Activated CD4-positive, CD25-positive, alpha-beta regulatory T cell (primary cell): Measurements from ENCODE around the gene PLEKHH3.

Experiments
- DNase-seq, 4 experiments: peaks; one replicate each; lab custom pipeline; 2025; lab: John Stamatoyannopoulos, UW

Gene PLEKHH3, protein sequence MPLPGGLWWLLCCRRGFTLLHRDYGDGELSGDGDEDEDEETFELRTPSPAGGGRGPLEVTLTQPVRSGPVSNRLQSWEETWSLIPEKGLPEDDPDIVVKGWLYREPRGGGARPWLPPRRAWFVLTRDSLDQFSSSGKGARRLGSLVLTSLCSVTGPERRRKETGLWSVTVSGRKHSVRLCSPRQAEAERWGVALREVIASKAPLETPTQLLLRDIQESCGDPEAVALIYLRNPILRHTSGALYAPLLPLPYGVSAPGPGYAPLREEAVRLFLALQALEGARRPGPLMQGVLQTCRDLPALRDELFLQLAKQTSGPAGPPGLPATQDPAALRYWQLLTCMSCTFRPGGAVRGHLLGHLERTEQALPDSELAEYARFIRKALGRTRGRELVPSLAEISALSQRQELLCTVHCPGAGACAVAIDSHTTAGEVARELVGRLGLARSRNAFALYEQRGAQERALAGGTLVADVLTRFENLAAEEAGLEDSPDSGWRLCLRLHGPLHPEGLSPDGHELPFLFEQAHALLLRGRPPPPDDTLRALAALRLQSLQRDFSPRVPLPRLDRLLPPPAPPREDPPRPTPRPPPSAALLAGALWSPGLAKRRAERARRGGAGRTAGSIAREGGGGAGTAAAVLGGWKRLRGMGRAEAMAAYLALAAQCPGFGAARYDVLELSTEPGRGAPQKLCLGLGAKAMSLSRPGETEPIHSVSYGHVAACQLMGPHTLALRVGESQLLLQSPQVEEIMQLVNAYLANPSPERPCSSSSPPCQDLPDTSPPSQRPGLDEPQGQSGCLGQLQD

DNA sequence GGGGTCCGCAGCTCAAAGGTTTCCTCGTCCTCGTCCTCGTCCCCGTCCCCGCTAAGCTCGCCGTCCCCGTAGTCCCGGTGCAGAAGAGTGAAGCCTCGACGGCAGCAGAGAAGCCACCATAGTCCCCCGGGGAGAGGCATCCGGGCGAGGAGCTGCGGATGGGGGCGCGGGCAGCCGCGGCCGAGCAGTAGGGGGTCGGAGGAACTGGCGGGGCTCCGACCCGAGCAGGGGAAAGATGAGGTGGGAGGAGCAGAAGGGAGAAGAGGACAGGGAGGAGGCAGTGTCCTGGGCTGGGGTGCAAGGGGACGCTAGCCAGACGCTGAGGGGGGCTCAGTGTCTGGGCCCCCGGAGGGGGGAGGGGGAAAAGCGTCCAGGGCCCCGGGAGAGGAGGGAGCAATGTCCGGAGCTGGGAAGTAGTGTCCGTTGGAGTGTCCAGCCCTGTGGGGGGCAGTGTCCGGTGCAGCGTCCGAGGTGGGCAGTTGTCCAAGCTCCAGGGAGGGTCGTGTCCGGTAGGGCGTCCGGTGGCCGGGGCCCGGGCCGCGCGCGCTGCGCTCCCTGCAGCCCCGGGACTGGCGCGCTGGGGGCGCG, at the start of gene PLEKHH3:
PLEKHH3 (minus strand) TSS at position 571 of the 588 bp plus-strand sequence; CDS start at position 140, 431 bp downstream.
- DNase-seq, result no peak

DNA sequence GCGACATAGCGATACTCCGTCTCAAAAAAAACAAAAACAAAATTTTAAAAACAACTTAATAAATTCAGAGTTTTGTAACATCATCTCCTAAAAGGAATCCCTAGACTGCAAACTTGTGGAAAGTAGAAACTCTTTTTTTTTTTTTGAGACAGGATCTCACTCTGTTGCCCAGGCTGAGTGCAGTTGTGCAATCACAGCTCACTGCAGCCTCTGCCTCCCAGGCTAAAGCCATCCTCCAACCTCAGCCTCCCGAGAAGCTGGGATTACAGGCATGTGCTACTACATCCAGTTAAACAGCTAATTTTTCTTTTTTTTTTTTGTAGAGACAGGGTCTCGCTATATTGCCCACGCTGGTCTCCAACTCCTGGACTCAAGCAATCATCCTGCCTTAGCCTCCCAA, 48.3 kb upstream of the PLEKHH3 start:
- DNase-seq, result no peak

DNA sequence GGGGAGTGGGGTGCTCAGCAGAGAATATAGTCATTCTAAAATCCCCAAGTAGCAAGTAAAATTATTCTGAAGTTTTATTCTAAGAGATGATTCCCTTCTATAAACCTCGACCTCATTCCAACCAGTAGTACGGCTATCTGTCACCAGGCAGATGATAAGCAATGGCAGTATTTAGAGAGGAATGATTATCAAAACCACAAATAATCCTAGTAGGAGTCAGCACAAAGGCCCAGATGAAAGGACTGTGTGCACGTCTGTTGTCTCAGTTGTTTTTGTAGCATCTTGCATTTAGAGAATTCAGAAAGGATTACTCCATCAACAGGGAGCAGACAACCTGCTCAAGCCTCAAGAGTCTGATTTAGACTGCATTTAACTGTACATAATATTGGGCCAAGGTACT, 46.8 kb upstream of the PLEKHH3 start:
- DNase-seq, result no peak

DNA sequence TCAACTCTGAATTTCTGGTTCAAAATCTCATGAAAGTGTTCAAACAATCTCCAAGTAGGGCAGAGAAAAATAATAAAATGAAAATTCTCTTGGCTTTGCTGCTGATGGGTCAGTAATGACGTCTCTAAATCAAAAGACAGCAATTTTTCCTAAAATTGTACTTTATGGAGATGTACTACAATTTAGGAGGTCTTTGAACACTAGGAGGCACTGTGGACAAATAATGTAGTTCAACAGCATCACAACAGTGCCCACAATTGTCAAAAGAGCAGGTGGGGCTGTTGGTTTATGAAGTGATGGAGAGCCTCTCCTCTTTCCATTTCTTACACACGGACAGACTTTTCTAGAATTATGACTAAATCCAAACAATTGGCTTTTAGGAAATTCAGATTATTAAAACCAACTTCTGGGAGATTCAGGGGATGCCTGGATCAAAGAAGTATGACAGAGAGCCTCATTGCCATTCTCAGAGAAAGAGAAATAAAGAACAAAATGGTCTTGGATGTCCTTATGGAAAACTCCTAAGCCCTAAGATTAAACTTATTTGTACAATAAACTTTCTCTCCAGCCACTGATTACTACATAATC, 44.3 kb upstream of the PLEKHH3 start:
- DNase-seq, result peak in 1 of 4 experiments; percentile 10

DNA sequence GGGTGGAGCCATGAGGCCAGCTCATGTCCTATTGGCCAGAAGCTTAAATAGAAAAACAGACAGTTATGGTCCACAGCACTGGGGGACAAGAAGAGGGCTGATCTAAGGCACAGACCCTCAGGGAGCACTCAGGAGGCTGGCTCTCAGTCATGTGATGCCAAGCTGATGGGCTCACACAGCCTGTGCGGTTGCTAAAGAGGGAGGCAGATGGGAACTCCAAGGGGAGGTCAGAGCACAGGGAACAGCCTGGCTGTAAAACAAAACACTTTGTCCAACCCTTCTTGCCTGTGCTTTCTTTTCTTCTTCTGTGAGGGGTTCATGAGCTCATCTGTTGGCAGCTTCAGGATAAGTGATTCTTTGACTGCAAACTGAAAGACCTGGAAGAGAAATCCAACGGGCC, 32.8 kb upstream of the PLEKHH3 start:
- no peak for DNase-seq

DNA sequence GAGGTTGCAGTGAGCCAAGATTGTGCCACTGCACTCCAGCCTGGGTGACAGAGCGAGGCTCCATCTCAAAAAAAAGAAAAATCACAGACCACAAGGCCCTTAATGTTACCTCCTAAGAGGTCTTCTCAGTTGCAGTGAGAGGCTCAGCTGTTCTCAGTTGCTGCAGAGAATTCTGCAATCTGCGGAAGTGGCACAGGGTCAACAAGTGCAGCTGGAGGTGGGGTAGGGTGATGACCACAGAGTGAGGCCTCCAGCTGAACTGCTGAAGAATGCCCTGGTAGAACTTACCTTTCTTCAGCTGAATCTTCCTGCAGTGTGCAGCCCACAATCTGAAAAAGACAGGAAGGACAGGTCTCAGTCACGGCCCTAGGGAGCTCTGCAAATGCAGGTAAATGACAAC, 31.8 kb upstream of the PLEKHH3 start:
- DNase-seq, result no peak

DNA sequence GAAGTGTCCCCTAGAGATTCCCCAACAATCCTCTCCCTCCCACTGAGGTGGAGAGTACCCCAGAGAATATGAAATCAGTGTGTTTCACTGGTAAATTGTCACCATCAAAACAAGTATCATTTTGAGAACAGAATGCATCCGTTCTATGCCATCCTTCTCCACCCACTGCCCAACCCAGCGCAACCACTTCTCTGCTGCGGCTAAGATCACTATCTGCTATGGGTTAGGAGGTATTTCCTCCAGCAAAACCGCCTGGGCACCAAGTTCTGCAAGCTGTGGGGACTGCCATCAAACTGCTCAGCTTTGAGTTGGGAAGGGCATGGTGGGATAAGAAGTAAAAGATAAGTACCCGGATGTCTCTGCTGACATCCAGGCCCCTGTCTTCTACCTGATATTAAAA, 29.9 kb upstream of the PLEKHH3 start:
- peak in 1 of 4 experiments; percentile 10 for DNase-seq

DNA sequence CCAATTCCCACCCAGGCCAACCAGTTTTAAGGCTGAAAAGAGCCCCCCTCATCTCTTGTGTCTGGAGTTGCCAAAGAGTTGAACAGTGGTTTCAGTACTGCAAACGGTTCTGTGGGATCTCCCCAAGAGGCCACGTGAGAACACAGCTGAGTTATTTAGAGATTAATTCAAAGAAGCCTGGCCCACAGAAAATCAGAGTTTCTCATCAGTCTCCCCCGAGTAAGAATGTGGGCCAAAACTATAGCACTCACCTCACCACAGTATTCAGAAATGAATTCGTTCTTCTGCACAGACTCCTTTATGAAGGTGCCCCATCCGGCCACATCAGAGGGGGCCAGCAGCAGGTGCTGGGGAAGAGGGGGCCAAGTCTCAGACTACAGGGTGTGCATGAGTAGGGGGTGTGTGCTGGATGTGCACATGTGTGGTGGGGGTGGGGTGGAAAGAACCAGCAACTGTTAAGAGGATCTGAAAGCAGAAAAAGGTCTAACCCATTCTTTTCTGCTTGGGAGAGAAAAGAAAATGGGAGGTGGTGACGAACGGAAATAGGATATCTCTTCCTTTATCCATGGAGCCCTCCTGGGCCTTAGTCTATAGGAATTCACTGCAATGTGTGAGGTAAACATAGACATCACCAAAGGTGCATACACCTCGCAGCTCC, 28.2 kb upstream of the PLEKHH3 start:
- no peak for DNase-seq

DNA sequence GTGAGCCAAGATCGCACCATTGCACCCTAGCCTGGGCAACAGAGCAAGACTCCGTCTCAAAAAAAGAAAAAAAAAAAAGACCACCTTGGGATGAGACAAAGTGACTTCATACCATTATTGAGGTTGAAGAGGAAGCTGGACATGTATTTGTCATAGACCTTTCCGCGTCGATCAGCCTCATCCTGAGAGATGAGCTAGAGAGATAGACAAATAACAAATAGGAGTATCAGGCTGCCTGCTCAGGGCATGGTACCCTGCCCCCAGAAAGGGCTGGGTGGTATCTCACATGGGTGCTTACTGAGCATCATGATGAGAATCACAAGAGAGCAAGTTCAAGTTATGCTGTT, 27.7 kb upstream of the PLEKHH3 start:
- no peak for DNase-seq

DNA sequence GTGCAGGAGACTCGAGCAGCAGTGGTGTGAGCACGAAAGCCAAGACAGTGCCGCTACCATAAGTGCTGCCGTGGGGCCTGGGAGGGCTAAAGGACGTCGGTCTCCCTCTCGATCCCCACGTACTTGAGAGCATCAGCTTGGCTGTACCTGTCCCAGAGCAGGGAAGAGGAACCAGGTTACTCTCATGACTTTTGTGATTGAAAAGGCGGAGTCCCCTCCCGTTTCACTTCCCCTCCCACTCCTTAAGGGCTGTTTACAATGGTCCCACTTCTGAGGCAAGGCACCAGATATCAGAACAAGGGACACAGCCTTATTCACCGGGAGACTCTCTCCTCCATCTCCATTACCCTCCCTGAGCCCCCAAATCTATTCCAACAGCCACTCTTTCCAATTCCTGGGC, 25.7 kb upstream of the PLEKHH3 start:
- DNase-seq, result no peak

DNA sequence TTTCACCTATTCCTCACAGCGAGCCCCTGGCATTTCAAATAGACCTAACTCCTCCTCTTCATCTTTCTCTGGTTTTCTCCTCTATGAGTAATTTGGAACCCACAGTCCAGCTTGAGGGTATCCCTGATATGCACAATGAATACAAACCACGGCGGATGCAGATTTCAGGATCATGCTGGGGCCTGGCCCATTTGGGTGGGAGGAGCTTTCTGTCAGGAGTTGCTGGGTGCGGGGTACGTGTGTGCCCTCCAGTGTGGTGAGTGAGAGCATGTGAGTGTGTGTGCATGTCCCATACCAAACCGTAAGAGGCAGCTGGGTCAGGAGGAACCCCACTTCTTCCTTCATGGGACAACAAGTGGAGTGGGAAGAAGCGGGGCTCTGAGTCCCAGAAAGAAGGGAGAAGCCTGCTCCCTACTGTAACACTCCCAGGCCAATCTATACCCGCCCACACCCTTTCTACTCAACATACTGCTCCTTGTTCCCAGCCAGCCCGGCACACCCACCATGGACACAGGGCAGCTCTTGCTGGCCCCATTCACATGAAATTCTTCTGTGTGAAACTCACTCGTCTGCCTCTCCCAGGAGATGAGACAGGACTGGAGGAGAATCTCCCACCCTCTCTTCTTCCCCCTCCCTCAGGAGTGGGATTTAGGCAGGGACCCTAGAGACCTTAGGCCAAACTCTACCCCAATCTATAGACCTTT, 23.9 kb upstream of the PLEKHH3 start:
- DNase-seq, result no peak

DNA sequence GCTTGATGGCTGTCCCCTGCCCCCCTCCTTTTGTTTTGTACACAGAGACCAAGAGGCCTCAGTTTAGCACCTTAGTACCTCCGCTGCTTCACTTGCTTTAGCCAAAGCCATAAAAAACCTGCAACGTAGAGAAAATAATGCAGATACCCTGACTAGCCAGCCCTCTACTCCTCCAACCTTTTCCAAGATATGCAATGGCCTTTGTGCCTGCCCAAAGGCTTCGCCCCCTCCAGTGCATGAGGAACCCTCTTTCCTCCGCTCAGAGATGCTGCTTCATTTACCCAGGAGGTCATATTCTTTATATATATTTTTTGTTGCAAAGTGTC, 22.6 kb upstream of the PLEKHH3 start:
- no peak for DNase-seq

DNA sequence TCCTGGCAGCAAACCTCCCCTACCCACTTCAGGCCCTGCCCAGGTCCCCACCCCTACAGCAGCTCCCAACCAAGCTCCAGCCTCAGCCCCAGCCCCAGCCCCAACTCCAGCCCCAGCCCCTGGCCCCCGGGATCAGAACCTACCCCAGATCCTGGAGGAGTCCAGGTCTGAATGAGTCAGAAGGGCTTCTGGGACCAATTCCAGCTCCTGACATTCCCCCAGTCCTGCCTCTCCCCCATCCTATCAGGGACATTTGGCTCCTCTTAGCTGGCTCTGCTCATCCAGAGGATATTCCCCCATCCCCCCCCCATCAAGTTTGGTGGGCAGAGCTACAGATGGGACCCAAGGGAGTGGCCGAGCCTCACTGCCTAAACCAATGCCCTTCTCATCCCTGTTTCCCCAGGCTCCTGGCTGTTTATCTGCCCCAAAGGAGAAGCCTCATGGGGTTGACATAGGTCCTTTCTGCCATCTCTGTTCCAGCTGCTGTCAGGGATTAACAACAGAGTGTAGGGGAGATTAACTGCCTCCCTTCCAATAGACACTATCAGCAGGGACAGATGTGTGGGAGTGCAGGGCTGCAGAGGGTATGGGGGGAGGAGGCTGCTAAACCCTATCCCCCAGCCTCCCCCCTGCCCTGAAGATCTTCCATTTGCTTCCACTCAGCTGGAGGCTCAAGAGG, 22.1 kb upstream of the PLEKHH3 start:
- no peak for DNase-seq

DNA sequence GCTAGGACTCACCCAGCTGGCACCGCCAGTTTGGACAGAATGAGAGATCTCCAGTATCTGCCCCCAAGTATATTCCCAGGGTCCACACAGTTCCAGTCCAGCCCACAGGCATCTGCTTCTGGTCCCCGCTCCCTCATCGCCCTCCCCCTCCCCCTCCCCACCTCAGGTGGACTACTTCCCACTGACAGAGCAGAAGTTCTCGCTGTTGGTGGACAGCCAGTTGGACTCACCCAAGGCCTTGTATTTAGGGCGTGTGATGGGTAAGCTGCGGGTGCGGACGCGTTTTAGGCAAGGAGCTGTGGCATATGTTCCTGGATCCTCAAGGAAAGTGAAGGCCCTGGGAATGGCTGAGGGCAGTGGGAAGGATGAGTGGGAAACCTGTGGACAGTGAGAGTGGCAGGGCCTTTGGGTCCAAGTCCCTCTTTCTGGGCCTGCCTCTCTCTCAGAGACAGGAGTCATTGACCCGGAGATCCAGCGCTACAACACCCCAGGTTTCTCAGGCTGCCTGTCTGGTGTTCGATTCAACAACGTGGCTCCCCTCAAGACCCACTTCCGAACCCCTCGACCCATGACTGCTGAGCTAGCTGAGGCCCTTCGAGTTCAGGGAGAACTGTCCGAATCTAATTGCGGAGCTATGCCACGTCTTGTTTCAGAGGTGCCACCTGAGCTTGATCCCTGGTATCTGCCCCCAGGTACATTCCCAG, 20.5 kb upstream of the PLEKHH3 start:
- no peak for DNase-seq

DNA sequence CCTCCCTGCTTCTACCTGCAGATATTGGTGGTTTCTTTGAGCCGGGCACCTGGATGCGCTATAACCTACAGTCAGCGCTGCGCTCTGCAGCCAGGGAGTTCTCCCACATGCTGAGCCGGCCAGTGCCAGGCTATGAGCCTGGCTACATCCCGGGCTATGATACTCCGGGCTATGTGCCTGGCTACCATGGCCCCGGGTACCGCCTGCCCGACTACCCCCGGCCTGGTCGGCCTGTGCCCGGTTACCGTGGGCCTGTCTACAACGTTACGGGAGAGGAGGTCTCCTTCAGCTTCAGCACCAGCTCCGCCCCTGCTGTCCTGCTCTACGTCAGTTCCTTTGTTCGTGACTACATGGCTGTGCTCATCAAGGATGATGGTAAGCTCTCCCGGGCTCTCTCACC, 18.7 kb upstream of the PLEKHH3 start:
- no peak for DNase-seq

DNA sequence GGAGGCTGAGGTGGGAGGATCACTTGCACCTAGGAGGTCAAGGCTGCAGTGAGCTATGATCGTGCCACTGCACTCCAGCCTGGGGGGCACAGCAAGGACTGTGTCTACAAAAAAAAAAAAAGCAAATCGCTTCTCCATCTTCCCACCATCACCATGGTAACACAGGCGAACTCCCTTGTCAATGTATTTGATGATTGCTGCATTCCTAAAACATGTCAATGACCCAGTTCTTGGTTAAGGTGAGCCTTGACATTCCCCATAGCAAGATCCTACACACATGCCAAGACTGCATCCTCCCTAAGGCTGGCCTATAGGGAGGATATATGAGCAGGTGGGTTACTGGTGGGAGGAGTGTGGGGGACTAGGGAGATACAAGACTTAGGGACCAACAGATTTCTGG, 17.7 kb upstream of the PLEKHH3 start:
- DNase-seq, result no peak

DNA sequence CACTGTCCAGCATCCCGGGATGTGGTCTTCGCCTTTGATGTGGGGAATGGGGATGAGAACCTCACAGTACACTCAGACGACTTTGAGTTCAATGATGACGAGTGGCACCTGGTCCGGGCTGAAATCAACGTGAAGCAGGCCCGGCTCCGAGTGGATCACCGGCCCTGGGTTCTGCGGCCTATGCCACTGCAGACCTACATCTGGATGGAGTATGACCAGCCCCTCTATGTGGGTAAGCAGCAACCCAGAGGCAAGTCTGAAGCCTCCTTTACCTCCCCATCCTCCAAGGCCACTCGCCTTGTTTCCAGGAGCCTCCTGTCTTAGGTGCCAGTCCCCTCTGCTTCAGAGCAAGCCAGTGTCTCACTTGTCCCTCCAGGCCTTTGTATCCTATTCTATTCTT, 15.7 kb upstream of the PLEKHH3 start:
- no peak for DNase-seq

DNA sequence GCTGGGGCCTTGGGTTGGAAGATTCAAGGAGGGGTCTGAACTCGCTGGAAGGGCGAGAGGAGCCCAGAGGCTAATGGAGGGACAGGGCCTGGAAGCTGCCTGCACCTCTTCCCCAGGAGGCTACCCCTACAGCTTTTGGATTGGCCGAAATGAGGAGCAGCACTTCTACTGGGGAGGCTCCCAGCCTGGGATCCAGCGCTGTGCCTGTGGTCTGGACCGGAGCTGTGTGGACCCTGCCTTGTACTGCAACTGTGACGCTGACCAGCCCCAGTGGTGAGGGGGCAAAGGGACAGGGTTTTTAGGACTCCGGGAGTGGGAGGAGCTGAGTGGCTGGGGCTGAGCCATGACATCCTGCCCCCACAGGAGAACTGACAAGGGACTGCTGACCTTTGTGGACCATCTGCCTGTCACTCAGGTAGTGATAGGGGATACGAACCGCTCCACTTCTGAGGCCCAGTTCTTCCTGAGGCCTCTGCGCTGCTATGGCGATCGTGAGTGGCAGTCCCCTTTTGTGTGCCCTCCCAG, 14.3 kb upstream of the PLEKHH3 start:
- no peak for DNase-seq

DNA sequence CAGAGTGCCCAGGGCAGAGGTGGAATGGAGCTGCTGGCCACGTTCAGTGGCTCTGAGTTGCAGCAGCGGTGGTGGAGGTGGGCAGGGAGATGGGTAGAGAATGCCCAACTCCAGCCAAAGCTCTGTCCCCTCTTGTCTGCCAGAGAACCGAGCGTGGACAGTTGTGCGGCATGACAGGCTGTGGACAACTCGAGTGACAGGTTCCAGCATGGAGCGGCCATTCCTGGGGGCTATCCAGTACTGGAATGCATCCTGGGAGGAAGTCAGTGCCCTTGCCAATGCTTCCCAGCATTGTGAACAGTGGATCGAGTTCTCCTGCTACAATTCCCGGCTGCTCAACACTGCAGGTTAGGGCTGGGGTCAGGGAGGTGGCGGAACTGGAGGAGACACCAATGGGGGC, 13.8 kb upstream of the PLEKHH3 start:
- no peak for DNase-seq

DNA sequence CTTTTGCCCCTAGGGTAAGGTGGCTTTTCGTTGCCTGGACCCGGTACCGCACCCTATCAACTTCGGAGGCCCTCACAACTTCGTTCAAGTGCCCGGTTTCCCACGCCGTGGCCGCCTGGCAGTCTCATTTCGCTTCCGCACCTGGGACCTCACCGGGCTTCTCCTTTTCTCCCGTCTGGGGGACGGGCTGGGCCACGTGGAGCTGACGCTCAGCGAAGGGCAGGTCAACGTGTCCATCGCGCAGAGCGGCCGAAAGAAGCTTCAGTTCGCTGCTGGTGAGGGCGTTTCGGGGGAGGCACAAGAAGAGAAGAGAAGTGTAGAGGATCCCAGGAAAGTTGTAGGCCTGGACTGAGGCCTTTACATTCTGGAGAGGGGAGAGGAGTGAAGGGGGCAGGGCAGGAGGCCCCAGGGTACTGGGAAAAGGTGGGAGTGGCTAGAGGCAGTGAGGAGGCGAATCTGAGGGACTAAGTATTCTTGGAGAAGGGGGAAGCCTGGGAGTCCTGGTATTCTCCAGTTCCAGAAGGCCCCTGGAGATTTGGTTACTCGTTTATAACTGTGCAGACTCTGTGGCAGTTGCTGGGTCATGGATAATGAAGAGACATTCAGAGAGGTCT, 11.0 kb upstream of the PLEKHH3 start:
- DNase-seq, result no peak
